SK-N-SH (cell line): ENCODE measurements around the gene IGSF3. TPM values are rescaled to one million over a fixed set of nuclear protein-coding genes. Genes with fewer than 3 reads are reported as not detected.

ENCODE experiments used
- CTCF ChIA-PET: fragments of 300-600, 350-600 bp; formaldehyde crosslinking; extraction: SDS; loops from one replicate; lab custom pipeline; 2021; lab: Yijun Ruan, JAX
- POLR2A ChIA-PET: fragments of 350-600 bp; sonication (Branson Sonifier 250); formaldehyde crosslinking; extraction: SDS; loops from one replicate; lab custom pipeline; 2020; ENCODE audit warnings: antibody characterized with exemption, inconsistent platforms; lab: Yijun Ruan, JAX
- DNase-seq: peaks from one replicate; pipeline ENCODE4 v3.0.0; 2012
- H2AFZ ChIP-seq: fragments of 200-600 bp; sonication (generic); 2 replicates; pipeline ENCODE4 v1.8.1; 2016; ENCODE audit warnings: antibody characterized with exemption, mild to moderate bottlenecking, low read depth
- H3F3A ChIP-seq: fragments of 200-600 bp; sonication (generic); replicated peaks from 2 replicates; pipeline ENCODE3; 2016; ENCODE audit warnings: antibody characterized with exemption, mild to moderate bottlenecking; ENCODE audit not compliant: insufficient read depth
- H3K27ac ChIP-seq, 2 experiments: fragments of 200-500 bp in 1 of 2; fragments of 200-600 bp in 1 of 2; sonication (Bioruptor generic) in 1 of 2; sonication (generic), shearing (Covaris generic) in 1 of 2; 2 replicates each; pipeline versions ENCODE4 v1.5.1 to v1.6.1; 2014 to 2016; ENCODE audit warnings: low read depth in 2 of 2, inconsistent platforms in 1 of 2, low read length in 1 of 2, mild to moderate bottlenecking in 1 of 2, mixed read lengths in 1 of 2
- H3K27me3 ChIP-seq: fragments of 200-600 bp; sonication (generic), shearing (Covaris generic); 2 replicates; pipeline ENCODE4 v1.6.1; 2016; ENCODE audit warnings: mixed run types; ENCODE audit not compliant: insufficient read depth
- H3K36me3 ChIP-seq, 2 experiments: fragments of 200-500 bp in 1 of 2; fragments of 200-600 bp in 1 of 2; sonication (Bioruptor generic) in 1 of 2; sonication (generic) in 1 of 2; replicated peaks in 1 of 2; 2 replicates each; pipeline versions ENCODE3 to v1.5.1; 2014 to 2016; ENCODE audit warnings: low read length in 1 of 2, mild to moderate bottlenecking in 1 of 2; ENCODE audit not compliant: insufficient read depth in 2 of 2, control insufficient read depth in 1 of 2
- H3K4me1 ChIP-seq, 2 experiments: fragments of 200-500 bp in 1 of 2; fragments of 200-600 bp in 1 of 2; sonication (Bioruptor generic) in 1 of 2; sonication (generic), shearing (Covaris generic) in 1 of 2; 2 replicates each; pipeline versions ENCODE4 v1.5.1 to v1.6.1; 2014 to 2016; ENCODE audit warnings: low read depth in 1 of 2, low read length in 1 of 2, mixed run types in 1 of 2; ENCODE audit not compliant: insufficient read depth in 2 of 2, control insufficient read depth in 1 of 2
- H3K4me2 ChIP-seq: fragments of 200-600 bp; sonication (generic), shearing (Covaris generic); 2 replicates; pipeline ENCODE4 v1.6.1; 2017; ENCODE audit warnings: mixed run types
- H3K4me3 ChIP-seq, 2 experiments: fragments of 200-500 bp in 1 of 2; fragments of 200-600 bp in 1 of 2; sonication (Bioruptor generic) in 1 of 2; sonication (generic), shearing (Covaris generic) in 1 of 2; 2 replicates each; pipeline versions ENCODE4 v1.5.1 to v1.8.1; 2014 to 2016; ENCODE audit warnings: low read depth in 2 of 2, inconsistent platforms in 1 of 2, low read length in 1 of 2, mild to moderate bottlenecking in 1 of 2, mixed read lengths in 1 of 2, moderate library complexity in 1 of 2
- H3K79me2 ChIP-seq: fragments of 200-600 bp; sonication (generic); 2 replicates; pipeline ENCODE4 v1.8.1; 2017; ENCODE audit warnings: mild to moderate bottlenecking; ENCODE audit not compliant: insufficient read depth
- H3K9ac ChIP-seq: fragments of 200-600 bp; sonication (generic); 2 replicates; pipeline ENCODE4 v1.6.1; 2017; ENCODE audit warnings: mixed run types
- H3K9me2 ChIP-seq: fragments of 200-600 bp; sonication (generic); 2 replicates; pipeline ENCODE4 v1.6.1; 2017; ENCODE audit warnings: mixed run types
- H3K9me3 ChIP-seq: fragments of 200-600 bp; sonication (generic); 2 replicates; pipeline ENCODE4 v1.6.1; 2017; ENCODE audit warnings: mixed run types, mild to moderate bottlenecking, moderate library complexity
- H4K20me1 ChIP-seq: fragments of 200-600 bp; sonication (generic); 2 replicates; pipeline ENCODE4 v1.6.1; 2017; ENCODE audit warnings: mild to moderate bottlenecking, mixed run types; ENCODE audit not compliant: insufficient read depth
- ELF1 ChIP-seq: IDR thresholded peaks from 2 replicates; pipeline ENCODE4 v1.4.0; 2012
- FOXJ3 ChIP-seq: sonication (generic); formaldehyde crosslinking; IDR thresholded peaks from 2 replicates; pipeline ENCODE4 v1.5.1; 2020; ENCODE audit warnings: mild to moderate bottlenecking, missing genetic modification reagents
- JUND ChIP-seq: IDR thresholded peaks from 2 replicates; pipeline ENCODE4 v1.4.0; 2012
- MEF2A ChIP-seq: IDR thresholded peaks from 2 replicates; pipeline ENCODE4 v1.4.0; 2012; ENCODE audit warnings: low read depth, borderline replicate concordance
- MXI1 ChIP-seq: IDR thresholded peaks from 2 replicates; pipeline ENCODE4 v1.6.1; 2012; ENCODE audit warnings: mild to moderate bottlenecking, low read depth, low read length, improper control_type of control experiment
- POLR2AphosphoS5 ChIP-seq: IDR thresholded peaks from 2 replicates; pipeline ENCODE4 v1.6.1; 2012; ENCODE audit warnings: low read depth, low read length
- RXRA ChIP-seq: IDR thresholded peaks from 2 replicates; pipeline ENCODE4 v1.4.0; 2012; ENCODE audit warnings: low read depth, mild to moderate bottlenecking, borderline replicate concordance
- SMC3 ChIP-seq: IDR thresholded peaks from 2 replicates; pipeline ENCODE4 v1.6.1; 2012; ENCODE audit warnings: low read depth, low read length, improper control_type of control experiment
- WGBS: methylation state at CpG from one replicate; pipeline ENCODE4 v1.1.6; 2017; ENCODE audit warnings: low lambda C conversion rate; 5-methylcytosine and 5-hydroxymethylcytosine counted together
- polyA plus RNA-seq, 3 experiments: library from polyadenylated mRNA; depleted of rRNA; stranded (reverse); fragments of >200 nt; gene quantifications; 2 replicates each; pipeline ENCODE4 v1.2.3, GENCODE V29; 2012
- TF ChIP-seq, protein P1 (sequence below): fragments of 150-350 bp; IDR thresholded peaks from 2 replicates; pipeline ENCODE4 v1.6.1; 2017; ENCODE audit warnings: antibody characterized with exemption, low read length, low read depth, borderline replicate concordance
- TF ChIP-seq, protein P2 (sequence below): IDR thresholded peaks from 2 replicates; pipeline ENCODE4; 2012
- TF ChIP-seq, protein P3 (sequence below): fragments of 200-600 bp; sonication (generic); IDR thresholded peaks from 2 replicates; pipeline ENCODE4 v1.6.1; 2017; ENCODE audit warnings: antibody characterized with exemption, mild to moderate bottlenecking, moderate library complexity
- TF ChIP-seq, protein P4 (sequence below): IDR thresholded peaks from 2 replicates; pipeline ENCODE4 v1.4.0; 2012; ENCODE audit warnings: low read depth

IGSF3 gene
- polyA plus RNA-seq, 1 of the 3 experiments (the other 2 are of a cell fraction): 3.0 TPM

DNA sequence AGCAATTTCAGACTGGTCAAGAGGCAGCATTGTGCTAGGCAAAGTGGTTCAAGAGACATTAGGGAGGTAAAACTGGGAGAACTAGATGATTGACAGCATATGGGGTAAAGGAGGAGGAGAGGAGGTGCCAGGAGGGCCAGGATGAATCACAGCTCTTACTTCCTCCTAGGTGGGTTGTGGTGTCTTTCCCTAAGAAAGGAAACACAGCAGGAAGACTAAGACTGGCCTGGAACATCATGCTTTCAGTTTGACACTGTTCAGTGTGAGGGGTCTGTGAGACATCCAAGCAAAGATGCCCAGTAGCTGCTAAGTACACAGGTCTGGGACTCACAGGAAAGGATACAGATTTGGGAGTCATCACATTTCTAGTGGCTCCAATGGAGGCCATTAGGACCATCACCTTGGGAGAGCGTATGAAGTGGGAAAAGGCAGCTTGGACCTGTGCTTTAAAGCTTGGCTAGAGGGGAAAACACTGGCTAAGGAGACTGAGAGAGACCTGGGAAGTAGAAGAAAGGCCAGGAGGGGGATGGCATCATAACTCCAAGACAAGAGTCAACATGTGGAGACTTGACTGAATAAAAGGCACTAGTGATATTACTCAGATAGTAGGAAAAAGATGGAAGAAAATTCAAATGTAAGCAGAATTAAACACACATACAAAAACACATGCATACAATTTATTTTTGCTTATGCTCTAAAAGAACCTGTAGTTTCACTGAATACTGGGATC, 114.0 kb downstream of the IGSF3 start (continued):
- TF ChIP-seq, protein P1, sequence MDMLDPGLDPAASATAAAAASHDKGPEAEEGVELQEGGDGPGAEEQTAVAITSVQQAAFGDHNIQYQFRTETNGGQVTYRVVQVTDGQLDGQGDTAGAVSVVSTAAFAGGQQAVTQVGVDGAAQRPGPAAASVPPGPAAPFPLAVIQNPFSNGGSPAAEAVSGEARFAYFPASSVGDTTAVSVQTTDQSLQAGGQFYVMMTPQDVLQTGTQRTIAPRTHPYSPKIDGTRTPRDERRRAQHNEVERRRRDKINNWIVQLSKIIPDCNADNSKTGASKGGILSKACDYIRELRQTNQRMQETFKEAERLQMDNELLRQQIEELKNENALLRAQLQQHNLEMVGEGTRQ: no peak
- TF ChIP-seq, all 33 proteins: peak for 1

DNA sequence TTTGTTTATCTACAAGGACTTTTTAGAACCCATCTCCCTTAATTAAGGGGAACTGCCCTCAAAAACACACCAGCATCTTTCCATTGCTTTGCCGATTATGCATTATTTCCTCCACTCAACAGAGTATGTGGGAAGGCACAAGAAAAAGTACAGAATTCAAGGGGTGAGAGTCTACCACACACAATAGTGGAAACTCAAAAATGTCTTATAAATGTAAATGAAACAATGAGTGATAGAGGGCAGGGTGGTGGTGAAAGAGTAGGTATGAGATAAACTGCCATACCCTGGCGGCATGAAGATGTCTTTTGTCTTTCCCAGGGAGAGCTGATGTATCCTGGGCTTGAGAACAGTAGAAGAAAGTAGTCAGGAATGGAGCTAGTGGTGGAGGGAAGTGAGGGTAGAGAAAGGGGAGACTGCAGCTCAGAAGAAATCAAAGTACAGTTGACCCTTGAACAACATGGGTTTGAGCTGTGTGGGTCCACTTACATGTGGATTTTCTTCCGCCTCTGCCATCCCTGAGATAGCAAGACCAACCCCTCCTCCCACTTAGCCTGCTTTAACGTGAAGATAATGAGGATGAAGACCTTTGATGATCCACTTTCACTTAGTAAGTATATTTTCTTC, 121.1 kb downstream of the IGSF3 start:
- Histone ChIP-seq H3K36me3 (peaks cover 0 to 2% of the 10 kb centered on the region in 2 experiments), H3K4me3 (no peak overlapping the region), H3K4me1 (no peaks in the 10 kb centered on the region), H3K79me2 (0 out of 2 replicates have a peak, but pooled peaks cover 4% of the 10 kb centered on the region), H3K4me2 (no peak overlapping the region), H3K27me3 (no peaks in the 10 kb centered on the region), H3K9me3 (no peaks in the 10 kb centered on the region), H3K9ac (no peak overlapping the region), H3F3A (no peaks in the 10 kb centered on the region), H3K27ac (no peak overlapping the region), H3K9me2 (no peaks in the 10 kb centered on the region), H2AFZ (no peak overlapping the region), H4K20me1 (no peaks in the 10 kb centered on the region)
- WGBS: 91% methylated on average over 4 of the region's 4 CpGs
- DNase-seq: no peak
- ChIA-PET POLR2A (no interaction called here), CTCF (no interaction called here)
- TF ChIP-seq SMC3 (no peak), FOXJ3 (CRISPR knock-in tag) (no peak), ELF1 (no peak), JUND (no peak), MXI1 (no peak), POLR2AphosphoS5 (no peak), RXRA (no peak), MEF2A (no peak)
- TF ChIP-seq, protein P1: no peak
- TF ChIP-seq, protein P2, sequence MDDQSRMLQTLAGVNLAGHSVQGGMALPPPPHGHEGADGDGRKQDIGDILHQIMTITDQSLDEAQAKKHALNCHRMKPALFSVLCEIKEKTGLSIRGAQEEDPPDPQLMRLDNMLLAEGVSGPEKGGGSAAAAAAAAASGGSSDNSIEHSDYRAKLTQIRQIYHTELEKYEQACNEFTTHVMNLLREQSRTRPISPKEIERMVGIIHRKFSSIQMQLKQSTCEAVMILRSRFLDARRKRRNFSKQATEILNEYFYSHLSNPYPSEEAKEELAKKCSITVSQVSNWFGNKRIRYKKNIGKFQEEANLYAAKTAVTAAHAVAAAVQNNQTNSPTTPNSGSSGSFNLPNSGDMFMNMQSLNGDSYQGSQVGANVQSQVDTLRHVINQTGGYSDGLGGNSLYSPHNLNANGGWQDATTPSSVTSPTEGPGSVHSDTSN: no peak
- TF ChIP-seq, protein P3, sequence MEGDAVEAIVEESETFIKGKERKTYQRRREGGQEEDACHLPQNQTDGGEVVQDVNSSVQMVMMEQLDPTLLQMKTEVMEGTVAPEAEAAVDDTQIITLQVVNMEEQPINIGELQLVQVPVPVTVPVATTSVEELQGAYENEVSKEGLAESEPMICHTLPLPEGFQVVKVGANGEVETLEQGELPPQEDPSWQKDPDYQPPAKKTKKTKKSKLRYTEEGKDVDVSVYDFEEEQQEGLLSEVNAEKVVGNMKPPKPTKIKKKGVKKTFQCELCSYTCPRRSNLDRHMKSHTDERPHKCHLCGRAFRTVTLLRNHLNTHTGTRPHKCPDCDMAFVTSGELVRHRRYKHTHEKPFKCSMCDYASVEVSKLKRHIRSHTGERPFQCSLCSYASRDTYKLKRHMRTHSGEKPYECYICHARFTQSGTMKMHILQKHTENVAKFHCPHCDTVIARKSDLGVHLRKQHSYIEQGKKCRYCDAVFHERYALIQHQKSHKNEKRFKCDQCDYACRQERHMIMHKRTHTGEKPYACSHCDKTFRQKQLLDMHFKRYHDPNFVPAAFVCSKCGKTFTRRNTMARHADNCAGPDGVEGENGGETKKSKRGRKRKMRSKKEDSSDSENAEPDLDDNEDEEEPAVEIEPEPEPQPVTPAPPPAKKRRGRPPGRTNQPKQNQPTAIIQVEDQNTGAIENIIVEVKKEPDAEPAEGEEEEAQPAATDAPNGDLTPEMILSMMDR: no peak
- TF ChIP-seq, protein P4, sequence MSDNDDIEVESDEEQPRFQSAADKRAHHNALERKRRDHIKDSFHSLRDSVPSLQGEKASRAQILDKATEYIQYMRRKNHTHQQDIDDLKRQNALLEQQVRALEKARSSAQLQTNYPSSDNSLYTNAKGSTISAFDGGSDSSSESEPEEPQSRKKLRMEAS: no peak
